ENCODE measurements around the gene NTPCR. TPM values are rescaled to one million over a fixed set of nuclear protein-coding genes. Genes with fewer than 3 reads are reported as not detected.
A peak's percentile ranks its signal among the peaks of the same experiment; 100 is the strongest.

The NTPCR gene
- 10 to 100 TPM; 28.3 to 29.1 TPM for total RNA-seq

- Histone ChIP-seq H3K36me3 (no peaks in the 10 kb centered on the region), H3K4me1 (replicated peaks) (no peaks in the 10 kb centered on the region), H3K4me3 (peak within 1 kb of the TSS; percentile 83), H3K9me3 (no peaks in the 10 kb centered on the region), H3K27ac (peak within 1 kb of the TSS; percentile 76 to 79), H3K27me3 (replicated peaks; ENCODE audit: insufficient read depth) (no peaks in the 10 kb centered on the region)
- intact Hi-C loops (cut with DNase I) = loop anchor here (5.0 kb wide), 1 partner anchor 318 kb away; the partner anchor contains the start of gene SIPA1L2
- WGBS = under 1% methylated on average over 53 of the region's 56 CpGs
- TF ChIP-seq CTCF (IDR thresholded peaks at IDR 0.05) (peak in 2 of 4 experiments; percentile 30 to 36), POLR2AphosphoS5 (IDR thresholded peaks at IDR 0.05) (peak; percentile 95), POLR2A (IDR thresholded peaks at IDR 0.05) (peak; percentile 47)
- DNase-seq (ENCODE audit: low spot score) = peak; percentile 90
Observed at GRCh38 chr1:232950197-232951176, at the start of gene NTPCR. Gene NTPCR, plus strand, starts transcription at chr1:232950611. Its CDS starts 100 bp downstream, at chr1:232950711.

- Histone ChIP-seq H3K4me1 (replicated peaks) (peaks cover 2% of the 10 kb centered on the region), H3K27me3 (replicated peaks; ENCODE audit: insufficient read depth) (no peaks in the 10 kb centered on the region), H3K9me3 (no peaks in the 10 kb centered on the region), H3K4me3 (no peak overlapping the region), H3K27ac (peak overlapping the region in 1 of 2 donors; percentile 8), H3K36me3 (no peaks in the 10 kb centered on the region)
- peak; percentile 54 for DNase-seq (ENCODE audit: low spot score)
- 48% methylated on average over 10 of the region's 10 CpGs for WGBS
- no peak for TF ChIP-seq CTCF (IDR thresholded peaks at IDR 0.05)
- peak; percentile 37 for TF ChIP-seq POLR2AphosphoS5 (IDR thresholded peaks at IDR 0.05)
- TF ChIP-seq POLR2A (IDR thresholded peaks at IDR 0.05) = no peak
- intact Hi-C loops (cut with DNase I) = no loop called here
Observed at GRCh38 chr1:232900818-232901217, 49.6 kb upstream of the NTPCR start.

GRCh38 chr1:232901255-232901654 is 49.2 kb upstream of the NTPCR start:
- DNase-seq (ENCODE audit: low spot score) = no peak
- H3K4me1 ChIP-seq (replicated peaks) = peaks cover 2% of the 10 kb centered on the region
- no peaks in the 10 kb centered on the region for H3K36me3 ChIP-seq
- no peaks in the 10 kb centered on the region for H3K9me3 ChIP-seq
- 21% methylated on average over 4 of the region's 4 CpGs for WGBS
- intact Hi-C loops (cut with DNase I) = no loop called here
- TF ChIP-seq POLR2AphosphoS5 (IDR thresholded peaks at IDR 0.05) (no peak), POLR2A (IDR thresholded peaks at IDR 0.05) (no peak), CTCF (IDR thresholded peaks at IDR 0.05) (no peak)
- no peak overlapping the region for H3K4me3 ChIP-seq
- no peaks in the 10 kb centered on the region for H3K27me3 ChIP-seq (replicated peaks; ENCODE audit: insufficient read depth)
- peak overlapping the region in 1 of 2 donors; percentile 8 for H3K27ac ChIP-seq

GRCh38 chr1:232902774-232903350 is 47.5 kb upstream of the NTPCR start:
- H3K4me1 ChIP-seq (replicated peaks) = peaks cover 2% of the 10 kb centered on the region
- intact Hi-C loops (cut with DNase I) = no loop called here
- no peak overlapping the region for H3K4me3 ChIP-seq
- DNase-seq (ENCODE audit: low spot score) = no peak
- no peaks in the 10 kb centered on the region for H3K36me3 ChIP-seq
- no peak overlapping the region for H3K27ac ChIP-seq
- TF ChIP-seq POLR2A (IDR thresholded peaks at IDR 0.05) (no peak), POLR2AphosphoS5 (IDR thresholded peaks at IDR 0.05) (no peak), CTCF (IDR thresholded peaks at IDR 0.05) (no peak)
- WGBS = 75% methylated on average over 4 of the region's 4 CpGs
- H3K9me3 ChIP-seq = no peaks in the 10 kb centered on the region
- H3K27me3 ChIP-seq (replicated peaks; ENCODE audit: insufficient read depth) = no peaks in the 10 kb centered on the region

All from prostate gland (tissue), 2 donors.